Measurements from ENCODE around the gene OSBP2.

Gene OSBP2

GRCh38 chr22:30941363-30941740 is 246.7 kb downstream of the OSBP2 start:
- H3K9me2 ChIP-seq (replicated peaks; ENCODE audit: control insufficient read depth, low read length): no peaks in the 10 kb centered on the region
- H3K36me3 ChIP-seq (ENCODE audit: control insufficient read depth, low read length): peaks cover 93% of the 10 kb centered on the region
- H4K20me1 ChIP-seq (ENCODE audit: control insufficient read depth, insufficient read depth, low read depth, low read length): no peaks in the 10 kb centered on the region
- no peak overlapping the region for H3K4me3 ChIP-seq (ENCODE audit: low read length)
- H3K79me2 ChIP-seq (ENCODE audit: control insufficient read depth, low read length): no peaks in the 10 kb centered on the region
- no peak overlapping the region for H3K4me2 ChIP-seq (ENCODE audit: low read length)
- no peak for TF ChIP-seq EZH2phosphoT487 (IDR thresholded peaks at IDR 0.05; ENCODE audit: borderline replicate concordance, low read length)
- TF ChIP-seq CTCF (IDR thresholded peaks at IDR 0.05; ENCODE audit: low read depth, low read length, poor library complexity, severe bottlenecking): no peak
- H3K27ac ChIP-seq (ENCODE audit: low read depth, low read length): no peak overlapping the region
- no peaks in the 10 kb centered on the region for H3K4me1 ChIP-seq (ENCODE audit: control insufficient read depth, low read length)
- no peaks in the 10 kb centered on the region for H3K27me3 ChIP-seq (ENCODE audit: control insufficient read depth, low read length)
- no peaks in the 10 kb centered on the region for H3F3A ChIP-seq (ENCODE audit: control insufficient read depth, insufficient read depth)
- no peaks in the 10 kb centered on the region for H3K9me3 ChIP-seq (ENCODE audit: control insufficient read depth, insufficient read depth, low read length)

- Histone ChIP-seq H4K20me1 (ENCODE audit: control insufficient read depth, insufficient read depth, low read depth, low read length) (no peaks in the 10 kb centered on the region), H3K27me3 (ENCODE audit: control insufficient read depth, low read length) (no peaks in the 10 kb centered on the region), H3K79me2 (ENCODE audit: control insufficient read depth, low read length) (no peaks in the 10 kb centered on the region), H3K27ac (ENCODE audit: low read depth, low read length) (no peak overlapping the region), H3K4me2 (ENCODE audit: low read length) (no peak overlapping the region), H3K9me3 (ENCODE audit: control insufficient read depth, insufficient read depth, low read length) (no peaks in the 10 kb centered on the region), H3K4me1 (ENCODE audit: control insufficient read depth, low read length) (no peaks in the 10 kb centered on the region), H3K4me3 (ENCODE audit: low read length) (no peak overlapping the region), H3K9me2 (replicated peaks; ENCODE audit: control insufficient read depth, low read length) (no peaks in the 10 kb centered on the region), H3F3A (ENCODE audit: control insufficient read depth, insufficient read depth) (no peaks in the 10 kb centered on the region), H3K36me3 (ENCODE audit: control insufficient read depth, low read length) (peaks cover 94% of the 10 kb centered on the region)
- TF ChIP-seq CTCF (IDR thresholded peaks at IDR 0.05; ENCODE audit: low read depth, low read length, poor library complexity, severe bottlenecking): no peak
- TF ChIP-seq EZH2phosphoT487 (IDR thresholded peaks at IDR 0.05; ENCODE audit: borderline replicate concordance, low read length): no peak
Measured at GRCh38 chr22:30943368-30943767, 248.7 kb downstream of the OSBP2 start.

GRCh38 chr22:30944986-30945385 is 250.3 kb downstream of the OSBP2 start:
- TF ChIP-seq EZH2phosphoT487 (IDR thresholded peaks at IDR 0.05; ENCODE audit: borderline replicate concordance, low read length) (no peak), CTCF (IDR thresholded peaks at IDR 0.05; ENCODE audit: low read depth, low read length, poor library complexity, severe bottlenecking) (no peak)
- H3K79me2 ChIP-seq (ENCODE audit: control insufficient read depth, low read length): no peaks in the 10 kb centered on the region
- no peaks in the 10 kb centered on the region for H3F3A ChIP-seq (ENCODE audit: control insufficient read depth, insufficient read depth)
- H3K4me1 ChIP-seq (ENCODE audit: control insufficient read depth, low read length): no peaks in the 10 kb centered on the region
- no peaks in the 10 kb centered on the region for H3K9me2 ChIP-seq (replicated peaks; ENCODE audit: control insufficient read depth, low read length)
- no peak overlapping the region for H3K4me3 ChIP-seq (ENCODE audit: low read length)
- H3K27me3 ChIP-seq (ENCODE audit: control insufficient read depth, low read length): no peaks in the 10 kb centered on the region
- H3K4me2 ChIP-seq (ENCODE audit: low read length): no peak overlapping the region
- H4K20me1 ChIP-seq (ENCODE audit: control insufficient read depth, insufficient read depth, low read depth, low read length): no peaks in the 10 kb centered on the region
- no peaks in the 10 kb centered on the region for H3K9me3 ChIP-seq (ENCODE audit: control insufficient read depth, insufficient read depth, low read length)
- H3K36me3 ChIP-seq (ENCODE audit: control insufficient read depth, low read length): peaks cover 96% of the 10 kb centered on the region
- H3K27ac ChIP-seq (ENCODE audit: low read depth, low read length): no peak overlapping the region

DNA sequence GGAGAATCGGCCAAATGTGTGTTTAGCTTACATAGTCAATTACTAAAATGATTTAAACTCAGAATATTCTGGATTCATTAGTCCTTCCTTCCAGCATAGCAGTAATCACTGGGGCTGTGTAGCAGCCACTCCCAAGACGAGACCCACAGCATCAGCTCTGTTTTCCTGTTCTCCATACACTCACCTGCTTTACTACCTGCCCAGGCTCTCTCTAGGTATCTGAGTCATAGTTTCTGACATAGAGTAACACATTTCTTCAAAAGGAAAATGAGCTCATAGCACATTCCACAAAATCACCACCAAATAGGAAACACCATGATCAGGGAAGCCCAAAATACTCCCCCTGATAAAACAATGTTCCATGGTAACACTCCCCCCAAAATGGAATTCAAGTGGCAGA is 251.0 kb downstream of the OSBP2 start:
- Histone ChIP-seq H3K79me2 (ENCODE audit: control insufficient read depth, low read length) (no peaks in the 10 kb centered on the region), H3K27ac (ENCODE audit: low read depth, low read length) (no peak overlapping the region), H3K4me3 (ENCODE audit: low read length) (no peak overlapping the region), H3K9me3 (ENCODE audit: control insufficient read depth, insufficient read depth, low read length) (no peaks in the 10 kb centered on the region), H3K27me3 (ENCODE audit: control insufficient read depth, low read length) (no peaks in the 10 kb centered on the region), H3K9me2 (replicated peaks; ENCODE audit: control insufficient read depth, low read length) (no peaks in the 10 kb centered on the region), H3K4me2 (ENCODE audit: low read length) (no peak overlapping the region), H3F3A (ENCODE audit: control insufficient read depth, insufficient read depth) (no peaks in the 10 kb centered on the region), H3K36me3 (ENCODE audit: control insufficient read depth, low read length) (peaks cover 96% of the 10 kb centered on the region), H4K20me1 (ENCODE audit: control insufficient read depth, insufficient read depth, low read depth, low read length) (no peaks in the 10 kb centered on the region), H3K4me1 (ENCODE audit: control insufficient read depth, low read length) (no peaks in the 10 kb centered on the region)
- TF ChIP-seq CTCF (IDR thresholded peaks at IDR 0.05; ENCODE audit: low read depth, low read length, poor library complexity, severe bottlenecking): no peak
